ENCODE data around the gene PRODH2. TPM values are rescaled to one million over a fixed set of nuclear protein-coding genes. Genes with fewer than 3 reads are reported as not detected.

The PRODH2 gene
- total RNA-seq, 1 experiment from 2014 or later = 0.44 TPM

DNA sequence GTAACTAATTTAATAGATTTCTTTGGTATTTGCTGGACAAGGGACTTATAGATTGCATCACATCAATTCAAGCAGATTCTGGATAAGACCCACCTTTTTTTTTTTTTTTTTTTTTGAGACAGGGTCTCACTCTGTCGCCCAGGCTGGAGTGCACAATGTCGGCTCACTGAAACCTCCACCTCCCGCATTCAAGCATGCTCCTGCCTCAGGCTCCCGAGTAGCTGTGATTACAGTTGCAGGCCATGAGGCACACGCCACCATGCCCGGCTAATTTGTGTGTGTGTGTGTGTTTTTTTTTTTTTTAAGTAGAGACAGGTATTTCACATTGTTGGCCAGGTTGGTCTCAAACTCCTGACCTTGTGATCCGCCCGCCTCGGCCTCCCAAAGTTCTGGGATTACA is 4.2 kb upstream of the PRODH2 start:
- no peak overlapping the region for H3K9ac ChIP-seq (ENCODE audit: low read length)
- RAD21 ChIA-PET (ENCODE audit: low non-redundant PET in 1 of 2, low total read pairs in 2 of 2, uncharacterized antibody in 2 of 2, unreplicated experiment in 2 of 2) = no interaction called here
- no peak for DNase-seq (ENCODE audit: low read depth, low spot score)
- no peaks in the 10 kb centered on the region for H3K27me3 ChIP-seq (ENCODE audit: insufficient read depth, low read length)
- no peaks in the 10 kb centered on the region for H3K79me2 ChIP-seq (ENCODE audit: insufficient read depth, low read length)
- no peak overlapping the region for H3K4me3 ChIP-seq (replicated peaks in 1 of 2; ENCODE audit: low read depth in 1 of 2, low read length in 2 of 2)
- no peak for ATAC-seq
- H3K4me1 ChIP-seq (ENCODE audit: control insufficient read depth in 1 of 2, insufficient read depth in 2 of 2, low read length in 2 of 2) = peaks cover 0 to 8% of the 10 kb centered on the region in 2 experiments; a peak in 2 of 4 replicates
- H2AFZ ChIP-seq (ENCODE audit: low read depth, low read length, poor library complexity, severe bottlenecking) = no peak overlapping the region
- H3K27ac ChIP-seq (ENCODE audit: low read depth, low read length) = no peak overlapping the region
- TF ChIP-seq JUND (IDR thresholded peaks at IDR 0.05) (no peak), POLR2A (IDR thresholded peaks at IDR 0.05; ENCODE audit: borderline replicate concordance, extremely low read depth, insufficient read depth, insufficient read length) (no peak), RAD21 (IDR thresholded peaks at IDR 0.05; ENCODE audit: low read depth) (no peak), CBX3 (IDR thresholded peaks at IDR 0.05; ENCODE audit: low read depth) (no peak)
- TF ChIP-seq, protein P1, sequence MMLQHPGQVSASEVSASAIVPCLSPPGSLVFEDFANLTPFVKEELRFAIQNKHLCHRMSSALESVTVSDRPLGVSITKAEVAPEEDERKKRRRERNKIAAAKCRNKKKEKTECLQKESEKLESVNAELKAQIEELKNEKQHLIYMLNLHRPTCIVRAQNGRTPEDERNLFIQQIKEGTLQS (IDR thresholded peaks at IDR 0.05) = no peak
- TF ChIP-seq, protein P2, sequence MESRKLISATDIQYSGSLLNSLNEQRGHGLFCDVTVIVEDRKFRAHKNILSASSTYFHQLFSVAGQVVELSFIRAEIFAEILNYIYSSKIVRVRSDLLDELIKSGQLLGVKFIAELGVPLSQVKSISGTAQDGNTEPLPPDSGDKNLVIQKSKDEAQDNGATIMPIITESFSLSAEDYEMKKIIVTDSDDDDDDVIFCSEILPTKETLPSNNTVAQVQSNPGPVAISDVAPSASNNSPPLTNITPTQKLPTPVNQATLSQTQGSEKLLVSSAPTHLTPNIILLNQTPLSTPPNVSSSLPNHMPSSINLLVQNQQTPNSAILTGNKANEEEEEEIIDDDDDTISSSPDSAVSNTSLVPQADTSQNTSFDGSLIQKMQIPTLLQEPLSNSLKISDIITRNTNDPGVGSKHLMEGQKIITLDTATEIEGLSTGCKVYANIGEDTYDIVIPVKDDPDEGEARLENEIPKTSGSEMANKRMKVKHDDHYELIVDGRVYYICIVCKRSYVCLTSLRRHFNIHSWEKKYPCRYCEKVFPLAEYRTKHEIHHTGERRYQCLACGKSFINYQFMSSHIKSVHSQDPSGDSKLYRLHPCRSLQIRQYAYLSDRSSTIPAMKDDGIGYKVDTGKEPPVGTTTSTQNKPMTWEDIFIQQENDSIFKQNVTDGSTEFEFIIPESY (IDR thresholded peaks at IDR 0.05; ENCODE audit: extremely low read depth, insufficient replicate concordance, low read length) = no peak
- POLR2A ChIA-PET = interaction anchor here (0.7 kb wide), 2 partner anchors 86 to 129 kb away, joined by 3 read pairs; no protein-coding TSS in a partner anchor
- no peaks in the 10 kb centered on the region for H3K9me2 ChIP-seq (ENCODE audit: insufficient read depth)
- intact Hi-C loops (cut with micrococcal nuclease) = no loop called here
- no peaks in the 10 kb centered on the region for H3K36me3 ChIP-seq (ENCODE audit: control insufficient read depth in 1 of 2, insufficient read depth in 2 of 2, low read length in 2 of 2)
- CTCF ChIA-PET = no interaction called here
- no peak overlapping the region for H3K4me2 ChIP-seq (ENCODE audit: low read length)
- H4K20me1 ChIP-seq (ENCODE audit: insufficient read depth) = no peaks in the 10 kb centered on the region
- H3K9me3 ChIP-seq (ENCODE audit: control insufficient read depth in 1 of 2, insufficient read depth in 1 of 2, low read depth in 1 of 2, low read length in 2 of 2) = no peaks in the 10 kb centered on the region
- BruUV-seq (replicated peaks) = no TSS peak

DNA sequence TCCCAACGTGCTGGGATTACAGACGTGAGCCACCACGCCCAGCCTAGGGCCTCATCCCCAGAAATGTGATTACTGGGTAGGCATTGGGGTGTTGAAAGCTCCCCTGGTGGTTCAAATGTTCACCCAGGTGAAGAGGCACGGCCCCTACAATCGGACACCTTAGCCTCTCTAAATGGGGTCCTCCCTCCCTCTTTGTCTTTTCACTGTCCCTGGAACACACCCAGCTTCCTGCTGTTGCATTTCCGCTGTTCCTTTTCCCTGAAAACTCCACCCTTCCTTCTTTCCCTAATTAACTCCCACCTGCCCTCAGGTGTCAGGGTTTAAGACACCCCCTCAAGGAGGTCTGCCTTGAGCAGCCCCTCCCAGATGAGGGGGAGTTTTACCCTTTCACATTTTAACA is 3.6 kb upstream of the PRODH2 start:
- no peak overlapping the region for H3K4me2 ChIP-seq (ENCODE audit: low read length)
- no peak overlapping the region for H3K27ac ChIP-seq (ENCODE audit: low read depth, low read length)
- BruUV-seq (replicated peaks) = no TSS peak
- intact Hi-C loops (cut with micrococcal nuclease) = no loop called here
- DNase-seq (ENCODE audit: low read depth, low spot score) (no peak), ATAC-seq (no peak)
- no peaks in the 10 kb centered on the region for H3K36me3 ChIP-seq (ENCODE audit: control insufficient read depth in 1 of 2, insufficient read depth in 2 of 2, low read length in 2 of 2)
- RAD21 ChIA-PET (ENCODE audit: low non-redundant PET in 1 of 2, low total read pairs in 2 of 2, uncharacterized antibody in 2 of 2, unreplicated experiment in 2 of 2) = no interaction called here
- no peak overlapping the region for H3K4me3 ChIP-seq (replicated peaks in 1 of 2; ENCODE audit: low read depth in 1 of 2, low read length in 2 of 2)
- POLR2A ChIA-PET = no interaction called here
- no peaks in the 10 kb centered on the region for H3K27me3 ChIP-seq (ENCODE audit: insufficient read depth, low read length)
- CTCF ChIA-PET = no interaction called here
- H3K9me3 ChIP-seq (ENCODE audit: control insufficient read depth in 1 of 2, insufficient read depth in 1 of 2, low read depth in 1 of 2, low read length in 2 of 2) = no peaks in the 10 kb centered on the region
- H3K4me1 ChIP-seq (ENCODE audit: control insufficient read depth in 1 of 2, insufficient read depth in 2 of 2, low read length in 2 of 2) = peaks cover 0 to 8% of the 10 kb centered on the region in 2 experiments; a peak in 2 of 4 replicates
- H3K9ac ChIP-seq (ENCODE audit: low read length) = no peak overlapping the region
- H4K20me1 ChIP-seq (ENCODE audit: insufficient read depth) = no peaks in the 10 kb centered on the region
- no peak overlapping the region for H2AFZ ChIP-seq (ENCODE audit: low read depth, low read length, poor library complexity, severe bottlenecking)
- TF ChIP-seq, protein P1 (IDR thresholded peaks at IDR 0.05) = no peak
- TF ChIP-seq POLR2A (IDR thresholded peaks at IDR 0.05; ENCODE audit: borderline replicate concordance, extremely low read depth, insufficient read depth, insufficient read length) = no peak
- no peaks in the 10 kb centered on the region for H3K9me2 ChIP-seq (ENCODE audit: insufficient read depth)
- no peaks in the 10 kb centered on the region for H3K79me2 ChIP-seq (ENCODE audit: insufficient read depth, low read length)
